HG03575 (cell line): ENCODE results near the gene WNT7B.

Experiments used
- ATAC-seq: cut with Tn5 transposase; IDR thresholded peaks from one replicate; pipeline ENCODE4 v1.9.1; 2021; ENCODE audit not compliant: unreplicated experiment, insufficient number of reproducible peaks, low FRiP score; ENCODE audit errors: extremely low read depth

Gene WNT7B

DNA sequence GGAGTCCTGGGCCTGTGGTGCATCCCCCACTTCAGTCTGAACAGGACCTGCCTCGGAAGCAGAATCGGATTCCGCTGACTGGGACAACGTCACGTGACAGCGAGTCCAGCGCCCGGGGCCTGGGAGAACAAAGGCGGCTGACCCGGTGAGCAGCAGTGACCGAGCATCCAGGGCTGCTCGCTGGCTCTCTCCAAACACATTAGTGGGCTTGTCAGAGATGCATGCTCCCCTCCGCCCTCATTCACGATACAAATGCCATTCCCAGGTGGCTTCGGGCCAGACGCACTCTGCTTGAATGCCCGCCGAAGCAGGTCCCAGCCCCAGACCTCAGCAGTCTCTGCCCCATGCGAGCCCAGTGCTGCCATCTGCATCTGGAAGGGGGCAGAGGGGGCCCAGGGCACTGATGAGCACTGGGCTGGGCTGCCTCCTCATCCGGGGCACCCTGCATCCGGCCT is 91.0 kb downstream of the WNT7B start:
- ATAC-seq = no peak

DNA sequence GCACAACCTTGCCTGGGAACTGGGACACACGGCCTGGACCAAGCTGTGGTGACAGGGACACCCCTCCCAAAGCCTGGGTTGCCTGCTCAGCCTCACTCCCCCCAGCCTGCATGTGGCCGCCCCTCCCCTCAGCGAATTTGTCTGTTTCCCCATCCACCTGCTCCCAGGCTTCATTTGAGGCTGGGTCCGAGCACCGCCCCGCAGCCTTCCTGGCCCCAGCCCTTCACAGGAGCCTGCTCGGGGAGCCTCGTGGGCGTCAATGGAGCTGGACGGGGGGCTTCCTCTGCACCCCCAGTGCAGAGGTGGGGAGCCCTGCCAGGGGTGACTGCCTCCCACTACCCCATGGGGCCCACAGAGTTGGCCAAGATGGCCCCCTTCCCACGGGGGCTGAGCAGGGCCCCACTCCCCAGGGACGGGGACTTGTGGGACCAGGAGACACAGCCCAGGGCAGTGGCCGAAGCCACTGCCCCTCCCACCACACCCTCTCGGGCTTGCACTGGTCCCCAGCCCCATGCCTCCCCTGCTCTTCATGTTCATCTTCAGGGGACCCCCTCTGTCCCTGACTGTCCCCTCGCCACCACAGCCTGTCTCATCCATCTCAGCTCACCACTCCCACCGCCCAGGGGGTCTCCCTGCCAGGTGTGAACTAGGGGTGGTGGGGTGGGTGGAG is 91.7 kb downstream of the WNT7B start:
- ATAC-seq = no peak

DNA sequence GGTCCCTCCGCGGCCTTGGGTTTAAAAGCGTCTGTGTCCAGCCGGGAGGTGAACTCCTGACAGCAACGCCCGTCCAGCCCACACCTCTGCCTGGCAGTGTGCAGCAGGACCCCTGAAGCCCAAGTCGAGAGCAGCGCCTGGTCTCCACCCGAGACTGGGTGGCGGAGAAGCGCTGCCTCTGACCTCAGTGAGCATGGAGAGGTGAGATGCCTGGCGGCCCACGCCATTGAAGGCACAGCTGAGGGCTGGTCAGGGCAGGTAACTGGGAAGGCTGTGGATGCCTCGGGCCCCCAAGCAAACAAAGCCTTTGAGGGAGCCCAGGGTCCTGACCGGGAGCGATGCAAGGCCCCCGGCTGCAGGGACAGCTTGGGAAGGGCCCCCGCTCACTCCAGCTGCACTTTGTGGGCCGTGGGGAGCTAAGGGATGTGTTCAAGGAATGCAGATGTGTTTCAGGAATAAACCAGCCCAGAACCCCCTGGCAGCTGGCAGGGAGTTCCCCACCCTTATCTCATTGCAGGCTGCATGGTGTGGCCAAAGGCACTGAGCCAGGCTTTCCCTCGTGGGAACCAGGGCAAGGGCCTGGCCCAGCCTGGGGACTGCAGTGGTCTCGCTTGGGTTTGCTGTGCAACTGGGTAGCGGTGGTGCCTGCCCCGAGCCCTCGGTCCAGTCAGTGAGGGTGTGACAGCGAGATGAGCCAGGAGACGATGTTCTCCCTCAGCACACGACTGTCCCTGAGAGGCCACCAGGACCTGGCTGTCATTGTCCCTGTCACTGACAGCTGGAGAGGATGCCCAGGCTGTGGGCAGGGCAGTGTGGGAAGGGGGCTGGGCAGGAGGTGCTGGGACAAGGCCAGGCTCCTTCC is 92.5 kb downstream of the WNT7B start:
- no peak for ATAC-seq

DNA sequence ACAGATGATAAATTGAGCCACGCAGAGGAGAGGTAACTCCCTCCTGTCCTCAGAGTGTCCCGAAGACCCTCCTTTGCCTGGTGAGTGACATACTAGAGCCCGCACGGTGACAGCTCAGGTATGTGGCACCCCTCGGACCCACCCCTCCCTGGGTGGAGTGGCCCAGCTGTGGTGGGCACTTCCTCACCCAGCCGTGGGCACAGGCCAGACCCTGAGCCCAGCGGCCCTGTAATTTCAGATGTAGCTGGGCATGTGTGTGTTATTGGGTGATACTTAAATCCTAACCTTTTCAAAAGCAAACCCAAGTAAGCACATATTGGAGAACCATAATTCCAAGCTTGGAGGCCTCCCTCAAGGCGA is 93.2 kb downstream of the WNT7B start:
- ATAC-seq = no peak

DNA sequence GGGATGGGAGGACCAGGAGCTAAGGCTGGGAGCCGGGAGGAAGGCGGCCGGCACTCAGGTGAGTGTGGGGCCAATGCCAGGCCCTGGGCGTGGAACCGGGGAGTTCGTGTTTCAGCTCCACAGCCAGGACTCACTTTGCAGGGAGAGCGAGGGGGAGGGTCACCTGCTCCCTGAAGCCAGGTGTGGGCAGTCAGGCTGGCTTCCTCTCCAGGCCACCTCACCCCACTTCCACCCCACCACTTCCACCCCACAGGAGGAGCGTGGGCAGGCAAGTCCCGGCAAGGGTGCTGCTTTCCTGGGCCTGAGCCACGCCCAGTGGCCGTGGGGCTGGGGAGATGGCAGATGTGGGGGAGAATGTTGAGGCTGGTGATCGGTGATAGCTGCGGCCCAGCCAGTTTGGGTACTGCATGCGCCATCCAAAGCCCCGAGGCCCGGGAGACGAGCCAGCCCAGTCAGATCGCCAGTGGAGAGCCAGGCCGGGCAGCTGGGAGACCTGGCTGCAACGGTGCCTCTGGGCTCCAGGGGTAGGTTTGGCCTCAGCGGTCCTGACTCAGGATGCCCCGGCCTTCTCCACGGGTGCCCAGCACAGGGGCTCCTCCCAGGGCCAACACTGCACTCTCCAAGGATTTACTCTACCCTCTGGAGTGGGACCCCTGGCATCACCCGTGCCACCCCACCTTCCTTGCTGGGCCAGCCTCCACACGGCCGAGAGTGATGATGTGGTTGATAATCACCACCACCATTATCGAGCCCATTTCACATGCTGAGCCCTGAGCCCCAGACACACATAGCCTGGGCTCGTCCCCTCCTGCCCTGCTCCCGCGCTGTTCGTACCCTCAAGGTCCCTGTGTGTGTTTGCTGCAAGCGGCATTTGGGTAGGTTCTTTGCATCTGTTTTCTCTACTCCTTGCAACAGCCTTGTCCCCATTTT is 93.8 kb downstream of the WNT7B start:
- no peak for ATAC-seq

DNA sequence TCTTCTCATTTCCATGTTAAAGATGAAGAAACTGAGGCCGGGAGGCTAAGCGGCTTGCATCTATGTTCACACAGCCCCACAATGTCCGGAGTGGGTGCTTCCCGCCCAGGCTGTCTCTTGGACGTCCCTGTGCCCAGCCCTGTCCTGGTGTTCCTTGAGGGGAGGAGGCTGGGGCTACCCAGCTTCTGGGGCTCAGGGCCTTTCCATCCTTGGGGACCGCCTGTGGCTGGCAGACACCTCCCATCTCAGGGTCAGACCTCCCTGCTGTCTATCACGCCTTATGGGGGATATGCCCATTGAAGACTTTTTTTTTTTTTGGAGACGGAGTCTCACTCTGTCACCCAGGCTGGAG is 95.5 kb downstream of the WNT7B start:
- no peak for ATAC-seq

DNA sequence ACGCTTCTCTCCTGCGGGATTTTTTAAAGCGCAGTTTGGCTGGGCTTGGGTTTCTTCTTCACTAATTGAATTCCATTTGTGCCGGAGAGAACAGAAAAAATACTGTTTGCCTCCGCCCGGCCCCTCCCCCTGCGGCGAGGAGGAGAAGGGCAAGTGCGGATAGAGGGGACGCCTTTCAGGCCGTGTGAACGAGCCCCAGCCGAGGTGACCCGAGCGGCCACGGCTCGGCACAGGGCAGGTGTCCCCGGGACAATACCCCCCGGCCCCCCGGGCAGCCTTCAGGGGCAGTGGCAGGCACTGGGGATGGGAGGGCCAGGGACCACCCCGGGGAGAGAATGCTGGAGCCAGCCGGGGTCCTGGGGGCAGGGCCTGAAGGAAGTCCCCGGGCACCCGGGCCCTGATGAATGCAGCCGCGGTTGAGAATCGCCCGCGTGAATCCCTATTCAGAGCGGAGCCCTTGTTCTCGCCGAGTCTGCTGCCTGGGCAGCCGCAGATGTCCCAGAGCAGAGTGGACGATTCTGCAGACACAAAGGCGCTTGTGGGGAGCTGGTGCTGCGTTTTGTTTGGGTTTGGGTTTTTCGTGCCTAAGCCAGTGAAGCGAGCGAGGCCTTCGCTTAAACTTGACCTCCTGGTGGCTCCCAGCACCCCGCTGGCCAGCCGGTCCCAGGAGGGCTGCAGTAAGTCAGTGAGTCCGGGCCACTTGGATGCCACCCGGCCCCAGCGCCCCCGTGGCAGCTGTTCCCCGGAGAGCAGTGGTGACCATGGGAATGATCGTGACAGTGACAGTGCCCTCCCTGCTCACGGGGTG is 96.0 kb downstream of the WNT7B start:
- no peak for ATAC-seq

DNA sequence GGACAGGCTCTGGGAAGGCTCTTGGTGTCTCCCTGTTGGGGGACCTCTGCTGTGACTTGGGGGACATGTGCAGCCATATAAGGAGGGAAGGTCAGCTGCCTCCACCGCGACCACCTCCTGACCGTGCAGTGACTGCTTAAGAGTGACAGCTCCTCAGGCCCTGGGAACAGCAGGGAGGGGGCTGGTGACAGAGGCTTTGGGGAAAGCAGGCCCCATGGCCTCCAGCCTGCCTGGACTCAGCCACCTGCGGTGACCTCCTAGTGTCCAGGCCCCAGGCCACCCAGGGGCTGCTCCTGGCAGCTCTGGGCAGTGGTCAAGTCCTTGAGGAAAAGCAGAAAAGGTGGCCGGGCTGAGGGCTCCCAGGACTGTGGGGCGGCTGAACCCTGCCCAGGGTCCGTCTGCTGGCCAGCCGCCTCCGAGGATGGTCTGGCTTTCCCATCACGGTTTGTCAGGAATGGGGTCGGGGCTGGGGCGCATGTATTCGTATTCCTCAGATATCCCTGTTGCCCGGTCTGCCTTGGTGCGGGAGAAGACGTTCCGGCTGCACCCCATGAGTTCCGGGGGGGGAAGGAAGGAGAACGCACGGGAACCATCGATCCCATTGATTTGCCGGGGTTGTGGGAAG is 96.8 kb downstream of the WNT7B start:
- ATAC-seq = no peak

DNA sequence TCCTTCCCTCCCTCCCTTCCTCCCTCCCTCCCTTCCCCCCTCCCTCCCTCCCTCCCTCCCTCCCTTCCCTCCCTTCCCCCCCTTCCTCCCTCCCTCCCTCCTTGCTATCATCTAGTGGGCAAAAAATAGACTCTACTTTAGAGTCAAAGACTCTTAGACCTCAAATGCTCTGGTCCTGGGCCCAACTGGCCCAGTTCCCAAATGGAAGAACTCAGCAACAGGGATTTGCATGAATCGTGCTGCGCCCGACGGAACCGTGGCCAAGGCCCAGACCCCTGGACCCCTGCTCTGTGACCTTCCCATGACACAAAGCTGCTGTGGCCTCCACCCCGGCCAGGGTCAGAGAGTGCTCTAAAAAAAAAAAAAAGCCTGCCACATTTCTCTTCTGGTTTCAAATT is 97.4 kb downstream of the WNT7B start:
- ATAC-seq = no peak

DNA sequence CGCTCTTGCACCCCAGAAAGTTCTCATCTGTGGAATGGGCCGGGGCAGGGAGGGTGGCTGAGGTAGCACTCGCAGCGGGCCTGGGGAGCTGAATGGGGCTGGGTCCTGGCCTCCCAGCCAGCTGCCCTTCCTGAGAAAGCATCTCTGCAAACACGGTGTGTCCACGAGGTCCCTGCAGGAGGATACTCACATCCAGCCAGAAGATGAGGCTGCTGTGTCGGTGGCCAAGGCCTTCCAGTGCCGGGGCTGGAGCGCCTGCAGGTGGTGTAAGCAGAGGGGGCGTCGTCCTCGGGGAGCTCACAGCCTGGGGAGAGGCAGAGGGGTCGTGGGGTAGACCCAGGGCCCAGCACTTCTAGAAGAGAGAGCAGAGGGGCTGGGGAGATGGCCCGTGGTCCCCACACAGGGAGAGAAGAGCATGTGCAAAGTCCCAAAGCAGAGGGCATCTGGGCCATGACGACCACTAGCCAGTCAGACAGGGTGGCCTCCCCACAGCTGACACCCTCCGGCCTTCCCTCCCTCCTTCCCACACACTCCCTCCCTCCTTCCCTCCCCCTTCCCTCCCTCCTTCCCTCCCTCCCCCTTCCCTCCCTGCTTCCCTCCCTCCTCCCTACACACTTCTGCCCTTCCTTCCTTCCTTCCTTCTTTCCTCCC is 97.9 kb downstream of the WNT7B start:
- ATAC-seq = no peak

DNA sequence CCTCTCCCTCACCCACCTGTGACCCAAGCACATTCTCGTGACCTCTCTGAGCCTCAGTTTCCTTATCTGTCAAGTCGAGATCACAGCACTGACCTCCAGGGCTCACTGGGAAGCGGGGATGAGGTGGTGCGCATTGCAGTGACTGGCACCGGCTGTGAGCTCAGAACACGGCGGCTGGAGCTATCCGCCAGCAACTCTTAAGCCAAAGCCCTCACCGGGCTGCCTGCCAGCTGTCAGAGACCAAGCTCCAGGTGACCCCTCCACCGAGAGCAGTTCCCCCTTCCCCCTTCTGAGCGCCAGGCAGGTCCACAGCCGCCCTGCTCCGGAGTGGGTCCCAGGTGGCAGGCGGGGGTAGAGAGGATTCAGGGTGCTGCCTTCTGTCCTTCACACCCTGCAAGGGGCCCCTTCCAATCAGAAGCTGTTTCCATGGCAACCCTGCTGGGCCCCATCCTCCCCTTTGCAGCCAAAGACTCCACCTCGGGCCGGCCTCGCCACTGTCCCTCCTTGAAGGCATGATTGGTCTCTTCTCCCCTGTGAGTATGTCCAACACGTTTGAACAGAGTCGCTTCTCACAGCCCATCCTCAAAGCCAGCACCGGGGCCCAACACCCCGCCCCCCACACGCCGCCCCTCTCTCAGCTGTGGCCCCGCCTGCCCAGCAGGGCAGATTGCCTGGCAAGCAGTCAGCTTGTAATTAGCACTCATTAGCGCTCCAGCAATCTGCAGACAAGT is 98.7 kb downstream of the WNT7B start:
- ATAC-seq = no peak

DNA sequence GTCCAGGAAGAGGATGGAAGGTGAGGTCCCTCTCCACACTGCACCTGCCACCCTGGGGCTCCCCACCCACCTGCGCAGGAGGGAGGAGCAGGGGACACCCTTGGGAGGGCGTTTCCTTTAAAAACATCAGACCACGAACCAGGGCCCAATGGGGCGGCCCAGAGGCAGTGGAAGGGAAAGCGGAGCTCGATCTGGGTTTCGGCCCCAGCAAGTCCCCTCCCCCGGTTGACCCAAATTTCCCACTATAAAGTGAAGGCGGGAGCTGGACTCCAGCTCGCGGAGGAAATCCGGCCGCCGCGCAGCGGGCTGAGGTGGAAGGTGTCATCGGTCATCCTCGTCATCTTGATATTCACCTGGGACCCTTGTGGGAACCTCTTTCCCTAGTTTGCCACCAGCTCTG is 99.3 kb downstream of the WNT7B start:
- no peak for ATAC-seq

DNA sequence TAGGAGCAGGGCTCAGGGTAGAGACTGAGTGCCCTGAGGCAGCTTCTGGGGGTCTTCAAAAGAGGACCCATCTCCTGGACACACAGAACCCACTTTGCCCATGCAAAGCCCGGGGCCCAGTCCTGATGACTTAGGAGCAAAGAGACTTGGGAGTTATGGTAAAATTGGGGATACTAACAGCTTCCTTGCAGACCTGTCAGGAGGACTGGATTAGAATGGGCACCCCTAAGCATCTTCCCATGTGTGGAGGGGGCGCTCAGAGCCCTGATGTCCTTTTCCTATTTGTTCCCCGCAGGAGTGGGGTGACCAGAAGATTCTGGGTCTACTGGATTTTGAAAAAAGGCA is 100.0 kb downstream of the WNT7B start:
- no peak for ATAC-seq

DNA sequence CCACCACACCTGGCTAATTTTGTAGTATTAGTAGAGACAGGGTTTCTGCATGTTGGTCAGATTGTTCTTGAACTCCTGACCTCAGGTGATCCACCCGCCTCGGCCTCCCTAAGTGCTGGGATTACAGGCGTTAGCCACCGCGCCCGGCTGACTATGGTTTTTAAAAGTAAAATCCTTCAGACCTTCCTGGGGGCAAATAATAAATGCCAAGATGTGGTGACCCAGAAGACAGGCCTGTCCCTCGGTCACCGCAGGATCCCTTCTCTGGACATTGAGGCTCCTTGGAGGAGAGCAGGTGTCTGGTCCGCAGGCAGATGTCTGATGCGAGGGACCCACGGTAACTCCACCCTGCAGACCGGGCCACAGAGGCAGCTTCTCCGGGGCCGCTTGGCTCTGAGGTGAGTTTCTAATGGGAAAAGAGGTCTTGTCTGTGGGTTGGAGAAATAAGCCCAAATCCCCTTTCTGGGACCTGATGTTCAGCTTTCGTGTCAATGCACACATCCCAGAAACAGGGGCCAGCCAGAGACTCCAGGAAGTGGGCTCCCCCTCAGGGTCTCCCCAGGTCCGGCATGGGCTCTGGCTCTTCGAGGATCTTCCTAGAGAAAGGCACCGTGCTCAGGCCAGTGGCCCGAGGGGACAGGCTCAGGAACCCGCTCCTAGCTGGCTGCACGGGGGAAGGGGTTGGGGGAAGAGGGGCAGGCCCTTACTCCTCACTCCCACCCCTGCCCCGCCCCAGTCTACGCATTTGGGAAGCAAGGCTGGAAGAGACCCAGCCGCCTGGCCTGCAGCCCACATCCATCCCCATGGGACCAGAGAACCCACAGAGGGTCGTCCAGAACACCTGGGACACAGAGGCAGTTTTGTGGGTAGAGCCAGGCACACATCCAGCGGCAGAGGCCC is 100.6 kb downstream of the WNT7B start:
- no peak for ATAC-seq

DNA sequence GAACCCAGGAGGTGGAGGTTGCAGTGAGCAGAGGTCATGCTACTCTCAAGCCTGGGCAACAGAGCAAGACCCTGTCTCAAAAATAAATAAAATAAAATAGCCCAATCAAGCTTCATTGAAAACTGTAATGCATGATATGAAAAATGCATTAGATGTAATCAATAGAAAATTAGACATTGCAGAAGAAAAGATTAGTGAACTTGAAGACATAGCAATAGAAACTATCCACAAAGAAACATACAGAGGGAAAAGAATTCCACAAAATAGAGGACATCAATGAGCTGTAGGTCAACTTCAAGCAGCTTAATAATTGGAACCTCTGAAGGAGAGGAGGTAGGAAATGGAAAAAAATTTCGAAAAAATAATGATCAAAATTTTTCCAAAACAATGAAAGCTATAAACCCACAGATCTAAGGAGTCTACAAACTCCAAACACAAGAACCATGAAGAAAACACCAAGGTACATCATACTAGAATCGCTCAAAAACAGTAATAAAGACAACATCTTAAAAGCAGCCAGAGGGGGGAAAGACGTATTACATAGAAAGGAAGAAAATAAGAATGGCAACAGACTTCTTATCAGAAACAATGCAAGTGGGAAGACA is 104.2 kb downstream of the WNT7B start:
- ATAC-seq = no peak

DNA sequence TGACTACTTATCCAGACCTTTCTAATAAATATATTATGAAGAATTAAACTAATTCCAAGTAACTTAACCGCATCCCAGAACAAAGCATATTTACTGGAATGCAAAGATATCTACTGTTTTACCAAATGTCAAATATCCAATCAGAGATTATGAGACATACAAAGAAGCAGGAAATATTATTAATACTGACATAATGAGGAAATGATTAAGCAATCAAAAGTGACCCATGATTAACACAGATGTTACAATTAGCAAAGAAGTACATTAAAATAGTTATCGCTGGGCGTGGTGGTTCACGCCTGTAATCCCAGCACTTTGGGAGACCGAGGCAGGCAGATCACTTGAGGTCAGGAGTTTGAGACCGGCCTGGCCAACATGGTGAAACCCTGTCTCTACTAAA is 105.2 kb downstream of the WNT7B start:
- ATAC-seq = no peak
